ENCODE data around the gene MSI2.

DNA sequence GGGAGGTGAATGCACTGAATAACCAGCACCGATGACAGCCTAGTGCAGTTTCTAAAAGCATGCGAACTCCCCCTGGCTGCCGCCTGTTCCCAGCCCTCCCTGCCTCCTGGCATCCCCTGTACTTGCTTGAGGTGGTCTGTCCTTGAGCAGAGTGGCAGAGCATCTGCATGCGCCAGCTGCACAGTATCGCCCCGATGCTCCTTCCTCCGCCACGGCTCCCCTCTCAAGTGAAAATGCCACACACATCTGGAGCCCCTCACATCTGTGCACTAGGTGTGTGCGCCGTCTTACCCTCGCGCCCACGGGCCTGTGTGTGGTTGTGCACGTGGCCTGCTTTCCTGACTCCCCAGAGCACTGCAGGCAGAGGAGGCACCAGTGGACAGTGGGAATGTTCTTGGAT, 376.9 kb downstream of the MSI2 start:
- no peak for TF ChIP-seq MYC (IDR thresholded peaks at IDR 0.05; ENCODE audit: low read depth, low read length)
- TF ChIP-seq, protein P1, sequence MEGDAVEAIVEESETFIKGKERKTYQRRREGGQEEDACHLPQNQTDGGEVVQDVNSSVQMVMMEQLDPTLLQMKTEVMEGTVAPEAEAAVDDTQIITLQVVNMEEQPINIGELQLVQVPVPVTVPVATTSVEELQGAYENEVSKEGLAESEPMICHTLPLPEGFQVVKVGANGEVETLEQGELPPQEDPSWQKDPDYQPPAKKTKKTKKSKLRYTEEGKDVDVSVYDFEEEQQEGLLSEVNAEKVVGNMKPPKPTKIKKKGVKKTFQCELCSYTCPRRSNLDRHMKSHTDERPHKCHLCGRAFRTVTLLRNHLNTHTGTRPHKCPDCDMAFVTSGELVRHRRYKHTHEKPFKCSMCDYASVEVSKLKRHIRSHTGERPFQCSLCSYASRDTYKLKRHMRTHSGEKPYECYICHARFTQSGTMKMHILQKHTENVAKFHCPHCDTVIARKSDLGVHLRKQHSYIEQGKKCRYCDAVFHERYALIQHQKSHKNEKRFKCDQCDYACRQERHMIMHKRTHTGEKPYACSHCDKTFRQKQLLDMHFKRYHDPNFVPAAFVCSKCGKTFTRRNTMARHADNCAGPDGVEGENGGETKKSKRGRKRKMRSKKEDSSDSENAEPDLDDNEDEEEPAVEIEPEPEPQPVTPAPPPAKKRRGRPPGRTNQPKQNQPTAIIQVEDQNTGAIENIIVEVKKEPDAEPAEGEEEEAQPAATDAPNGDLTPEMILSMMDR (IDR thresholded peaks at IDR 0.05; ENCODE audit: extremely low read depth in 1 of 2, insufficient read depth in 1 of 2, low read depth in 1 of 2, low read length in 2 of 2), result no peak

All from endothelial cell of umbilical vein (primary cell).